ENCODE measurements around the gene MCF2L2.

Gene MCF2L2

GRCh38 chr3:183317271-183317670 lies 111.1 kb downstream of the MCF2L2 start:
- no peak for DNase-seq

GRCh38 chr3:183315739-183316138 lies 112.7 kb downstream of the MCF2L2 start:
- no peak for DNase-seq

DNA sequence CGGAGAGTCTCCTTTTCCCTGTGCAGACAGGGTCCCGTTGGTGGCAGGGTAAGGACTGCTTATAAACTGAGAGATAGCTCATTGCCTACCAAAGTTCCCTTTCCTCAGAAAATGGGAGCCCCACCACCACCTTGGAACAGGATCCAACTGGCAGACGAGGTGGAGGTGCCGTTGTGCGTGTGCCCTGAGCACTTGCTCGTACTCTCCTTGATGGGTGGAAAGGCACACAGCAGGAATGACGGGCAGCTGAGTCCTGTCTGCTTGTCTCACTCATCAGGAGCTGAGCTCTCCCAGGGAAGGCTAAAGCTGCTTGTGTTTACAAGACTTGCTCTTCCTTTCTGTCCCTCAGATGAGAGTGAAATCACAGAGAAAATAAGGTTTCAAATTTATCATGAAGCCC lies 114.7 kb downstream of the MCF2L2 start:
- no peak for DNase-seq

GRCh38 chr3:183313351-183313750 lies 115.1 kb downstream of the MCF2L2 start:
- no peak for DNase-seq

GRCh38 chr3:183312433-183312832 lies 116.0 kb downstream of the MCF2L2 start:
- no peak for DNase-seq

- DNase-seq = no peak
Measured at GRCh38 chr3:183310936-183311335, 117.5 kb downstream of the MCF2L2 start.

GRCh38 chr3:183309276-183309675 lies 119.1 kb downstream of the MCF2L2 start:
- DNase-seq = no peak

DNA sequence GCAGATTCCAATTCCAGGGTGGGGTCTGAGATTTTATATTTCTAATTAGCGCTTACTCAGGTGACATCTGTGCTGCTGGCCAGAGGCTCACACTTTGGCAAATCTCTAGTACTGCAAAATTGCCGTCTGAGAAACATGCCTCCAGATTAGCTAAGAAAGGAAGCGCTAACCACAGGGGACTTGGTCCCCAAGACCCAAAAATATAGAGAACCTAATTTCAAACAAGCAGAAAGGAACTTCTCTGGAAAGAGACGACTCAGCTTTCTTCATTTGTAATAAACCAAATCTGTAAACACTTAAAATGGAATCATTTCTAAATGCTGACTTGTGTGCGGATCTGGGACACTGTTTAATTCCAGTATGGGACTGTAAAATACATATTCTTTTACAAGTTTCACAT lies 119.7 kb downstream of the MCF2L2 start:
- DNase-seq = no peak

GRCh38 chr3:183307749-183308148 lies 120.7 kb downstream of the MCF2L2 start:
- no peak for DNase-seq

- DNase-seq = no peak
Measured at GRCh38 chr3:183306798-183307671, 121.4 kb downstream of the MCF2L2 start.

GRCh38 chr3:183303690-183304089 lies 124.7 kb downstream of the MCF2L2 start:
- no peak for DNase-seq

DNA sequence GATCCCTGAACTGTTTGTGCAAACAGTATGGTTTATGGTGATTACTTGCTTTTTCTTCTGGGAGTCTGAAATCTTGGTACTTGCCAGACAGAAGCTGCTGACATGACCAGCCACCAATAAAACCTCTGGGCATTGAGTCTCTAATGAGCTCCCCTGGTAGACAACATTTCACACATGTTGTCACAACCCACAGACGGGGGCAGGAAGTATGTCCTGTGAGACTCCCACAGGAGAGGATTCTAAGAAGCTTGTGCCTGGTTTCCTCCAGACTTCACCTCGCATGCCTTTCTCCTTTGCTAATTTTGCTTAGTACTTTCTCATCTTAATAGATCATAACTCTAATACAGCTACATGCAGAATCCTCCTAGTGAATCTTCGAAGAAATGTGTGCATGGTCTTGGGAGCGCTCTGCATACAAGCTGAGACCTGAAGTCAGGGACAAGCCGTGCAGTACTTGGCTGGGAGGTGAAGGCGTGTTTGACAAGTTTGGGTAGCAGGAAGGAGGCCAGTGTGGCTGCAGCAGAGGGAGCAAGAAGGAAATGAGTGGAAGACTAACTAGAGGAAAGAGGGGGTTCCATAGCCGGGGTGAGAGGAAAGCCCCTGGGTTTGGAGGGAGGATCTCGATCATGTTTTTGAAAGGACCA lies 126.4 kb downstream of the MCF2L2 start:
- no peak for DNase-seq

DNA sequence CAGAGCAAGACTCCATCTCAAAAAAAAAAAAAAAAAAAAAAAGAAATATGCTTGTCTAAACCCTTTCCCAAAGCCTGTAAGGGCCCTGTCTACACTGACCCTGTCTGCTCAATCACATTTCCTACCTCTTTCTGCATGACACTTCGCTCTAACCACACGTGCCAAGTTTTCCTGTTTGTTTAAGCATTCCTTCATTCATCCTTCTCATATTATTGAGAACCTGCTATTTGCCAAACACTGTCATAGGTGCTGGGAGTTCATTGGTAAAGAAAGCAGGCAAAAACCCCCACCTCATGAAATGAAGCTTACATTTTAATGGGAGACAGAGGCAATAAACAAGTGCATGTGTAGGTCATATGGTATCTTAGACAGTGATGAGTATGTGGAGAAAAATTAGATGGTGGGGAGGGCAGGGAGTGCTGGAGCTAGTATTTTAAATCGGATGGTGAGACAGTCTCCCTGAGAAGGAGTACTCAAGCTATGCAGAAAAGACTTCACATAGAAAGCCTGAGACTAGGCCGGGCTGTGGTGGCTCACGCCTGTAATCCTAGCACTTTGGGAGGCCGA lies 127.3 kb downstream of the MCF2L2 start:
- DNase-seq = no peak

DNA sequence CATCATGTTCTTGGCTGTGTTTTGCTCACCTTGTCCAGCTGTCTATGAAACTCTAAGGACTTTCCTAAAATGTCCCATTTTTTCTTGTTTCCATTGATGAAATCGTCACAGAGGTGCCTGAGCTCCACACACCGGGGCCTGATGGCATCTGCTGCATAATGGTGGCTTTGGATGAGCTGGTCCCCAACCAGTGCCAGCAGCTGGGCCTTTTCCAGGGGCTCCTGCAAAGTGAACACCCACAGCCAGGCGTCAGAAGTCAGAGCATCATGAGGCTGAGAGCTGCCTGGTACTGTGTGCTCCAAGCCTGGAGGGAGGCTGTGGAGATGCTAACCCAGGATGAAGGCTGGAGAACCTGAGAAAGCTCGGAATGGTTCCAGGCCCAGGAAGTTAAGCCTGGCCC lies 128.4 kb downstream of the MCF2L2 start:
- DNase-seq = no peak

DNA sequence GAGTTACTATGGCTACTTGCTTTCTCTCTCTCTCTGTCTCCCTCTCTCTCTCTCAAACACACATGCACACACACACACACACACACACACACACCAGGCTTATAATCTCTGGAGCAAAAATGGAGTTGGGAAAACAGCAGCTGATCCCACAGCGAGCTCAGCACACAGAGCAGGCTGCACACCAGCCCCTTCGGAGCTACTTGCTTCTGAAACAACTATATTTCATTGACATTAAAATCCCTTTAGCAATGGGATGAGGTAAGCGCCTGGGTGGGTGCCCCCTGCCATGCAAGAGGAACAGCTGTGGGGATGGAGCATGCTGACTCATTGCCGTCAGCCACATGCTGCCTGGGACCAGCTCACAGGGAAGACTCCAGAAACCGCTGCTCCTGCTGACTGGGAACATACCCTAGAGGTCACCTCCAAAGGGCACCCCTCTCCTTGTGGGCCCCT lies 129.7 kb downstream of the MCF2L2 start:
- DNase-seq = no peak

DNA sequence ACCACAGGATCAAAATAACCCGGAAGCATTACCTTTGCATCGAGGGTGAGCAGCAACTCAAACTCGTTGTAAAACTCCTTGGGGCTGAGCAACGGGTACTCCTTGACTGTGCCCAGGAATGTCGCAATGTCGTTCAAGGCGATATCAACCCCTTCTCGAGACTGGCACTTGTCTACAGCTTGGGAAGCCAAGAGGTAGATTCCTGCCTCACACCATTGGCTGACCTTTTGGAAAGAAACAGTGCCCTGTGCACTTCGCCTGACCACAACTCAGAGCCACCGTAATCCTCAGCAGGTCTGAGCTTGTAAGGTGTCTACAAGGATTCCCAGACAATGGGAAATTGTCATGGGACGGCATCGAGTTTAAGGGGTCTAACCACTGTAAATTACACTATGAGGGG lies 131.5 kb downstream of the MCF2L2 start:
- no peak for DNase-seq

GRCh38 chr3:183295211-183295610 lies 133.2 kb downstream of the MCF2L2 start:
- no peak for DNase-seq

- no peak for DNase-seq
Measured at GRCh38 chr3:183293966-183294365, 134.5 kb downstream of the MCF2L2 start.

- no peak for DNase-seq
Measured at GRCh38 chr3:183291497-183292031, 136.9 kb downstream of the MCF2L2 start.

GRCh38 chr3:183290216-183290615 lies 138.2 kb downstream of the MCF2L2 start:
- no peak for DNase-seq

- DNase-seq = no peak
Measured at GRCh38 chr3:183288117-183288516, 140.3 kb downstream of the MCF2L2 start.

DNA sequence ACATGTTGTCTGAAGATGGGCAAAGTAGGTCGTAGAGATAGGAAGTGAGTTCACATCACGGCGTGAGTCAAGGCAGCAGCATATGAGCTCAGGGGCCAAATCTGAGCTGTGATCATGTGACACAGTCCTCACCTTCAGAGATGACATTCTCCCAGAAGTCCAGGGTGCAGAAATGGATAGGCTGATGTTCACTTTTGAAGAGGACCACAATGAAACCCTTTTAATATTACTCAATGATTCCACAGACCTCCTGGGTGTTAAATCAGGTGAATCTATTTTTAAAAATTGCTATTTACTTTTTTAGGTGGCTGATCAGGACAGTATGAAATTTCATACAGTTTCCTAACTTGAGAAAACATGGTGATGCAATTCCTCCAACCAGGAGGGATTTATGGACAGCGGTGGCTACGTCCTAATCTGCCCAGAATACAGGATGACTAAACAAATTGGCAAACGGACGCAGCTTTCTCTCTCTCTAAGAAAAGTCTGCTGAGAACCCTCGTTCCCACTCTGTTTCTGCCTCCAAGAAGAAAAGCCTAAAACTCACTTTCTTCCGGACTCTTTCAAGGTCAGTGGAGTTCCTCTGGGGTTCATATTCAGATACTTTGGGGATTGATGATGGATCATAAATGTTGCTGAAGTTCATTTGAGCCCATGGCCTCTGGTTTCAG lies 141.0 kb downstream of the MCF2L2 start:
- no peak for DNase-seq

GRCh38 chr3:183285828-183286457 lies 142.5 kb downstream of the MCF2L2 start:
- peak; percentile 86 for DNase-seq

Data from NCI-H1436 treated with DMSO at 0.1 percent for 48 hours (cell line).